Upper lobe of left lung (tissue), 6 donors: ENCODE results near the gene PRLH. TPM values are rescaled to one million over a fixed set of nuclear protein-coding genes. Genes with fewer than 3 reads are reported as not detected.
A peak's percentile ranks its signal among the peaks of the same experiment; 100 is the strongest.

ENCODE experiments used
- ATAC-seq, 2 donors: fragments of 200-7000 bp; cut with Tn5 transposase; one replicate each; pipeline ENCODE4 v1.9.1; 2022; ENCODE audit warnings: mild to moderate bottlenecking in 2 of 2, moderate library complexity in 2 of 2; ENCODE audit not compliant: low FRiP score in 2 of 2
- DNase-seq, 2 donors: peaks; one replicate each; pipeline ENCODE4 v3.0.0-alpha.2; 2019 to 2020
- H3K27ac ChIP-seq, 4 donors: fragments of 200-600 bp; sonication (generic); one replicate each; pipeline ENCODE4 v1.5.1; 2016 to 2019
- H3K27me3 ChIP-seq, 4 donors: fragments of 200-600 bp; sonication (generic); one replicate each; pipeline ENCODE4 v1.5.1; 2017 to 2019
- H3K36me3 ChIP-seq, 4 donors: fragments of 200-600 bp; sonication (generic); one replicate each; pipeline ENCODE4 v1.5.1; 2016 to 2019
- H3K4me1 ChIP-seq, 4 donors: fragments of 200-600 bp; sonication (generic); one replicate each; pipeline ENCODE4 v1.5.1; 2018 to 2019
- H3K4me3 ChIP-seq, 4 donors: fragments of 200-600 bp; sonication (generic); one replicate each; pipeline ENCODE4 v1.5.1; 2017 to 2019; ENCODE audit warnings: mild to moderate bottlenecking in 2 of 4, moderate library complexity in 1 of 4
- H3K9me3 ChIP-seq, 4 donors: fragments of 200-600 bp; sonication (generic); one replicate each; pipeline ENCODE4 v1.5.1; 2018 to 2019
- CTCF ChIP-seq, 6 experiments: fragments of 450-650 bp in 4 of 6; fragments of 200-600 bp in 2 of 6; sonication (generic) in 2 of 6; IDR thresholded peaks; one replicate each; pipeline ENCODE4 v1.5.1; 2016 to 2019; ENCODE audit warnings: antibody characterized with exemption in 6 of 6
- EP300 ChIP-seq, 4 donors: sonication (generic); formaldehyde crosslinking; IDR thresholded peaks; one replicate each; pipeline ENCODE4 v1.5.1; 2017; ENCODE audit warnings: antibody characterized with exemption in 4 of 4, control low read depth in 2 of 4
- POLR2A ChIP-seq, 4 donors: fragments of 450-650 bp; IDR thresholded peaks; one replicate each; pipeline ENCODE4 v1.5.1; 2016 to 2017; ENCODE audit warnings: antibody characterized with exemption in 4 of 4, mild to moderate bottlenecking in 2 of 4
- POLR2AphosphoS5 ChIP-seq, 2 donors: sonication (generic); formaldehyde crosslinking; IDR thresholded peaks; one replicate each; pipeline ENCODE4 v1.5.1; 2017; ENCODE audit warnings: antibody characterized with exemption in 2 of 2
- WGBS, 2 donors: methylation state at CpG; one replicate each; pipeline ENCODE4 v1.1.5; 2017 to 2018; 5-methylcytosine and 5-hydroxymethylcytosine counted together
- total RNA-seq, 6 donors: library from RNA; depleted of rRNA in 4 of 6; stranded (reverse); fragments of >200 nt in 4 of 6; gene quantifications; one replicate each; pipeline versions ENCODE4 v1.1.0 to v1.2.1, GENCODE V29; 2016 to 2021
- donor health status: DM: no; HTN: no; CAD: no; lungs with moderate emphysema.
- donor health status: DM: no; HTN: yes; CAD: no; lungs with severe emphysema.

PRLH gene
- total RNA-seq, 6 donors from 2014 or later: not detected

- Histone ChIP-seq H3K9me3 (no peaks in the 10 kb centered on the region), H3K27me3 (no peaks in the 10 kb centered on the region), H3K36me3 (peaks cover 0 to 26% (median 2%) of the 10 kb centered on the region in 4 donors), H3K4me3 (no peak overlapping the region), H3K27ac (no peak overlapping the region), H3K4me1 (no peaks in the 10 kb centered on the region)
- no peak for ATAC-seq
- 94 to 100% methylated on average over 6 of the region's 6 CpGs for WGBS, 2 donors
- DNase-seq: no peak
- TF ChIP-seq POLR2AphosphoS5 (IDR thresholded peaks at IDR 0.05): no peak
- no peak for TF ChIP-seq EP300 (IDR thresholded peaks at IDR 0.05)
- TF ChIP-seq CTCF (IDR thresholded peaks at IDR 0.05): no peak
- no peak for TF ChIP-seq POLR2A (IDR thresholded peaks at IDR 0.05)
Measured at GRCh38 chr2:237520290-237520689, 46.1 kb upstream of the PRLH start.

- TF ChIP-seq EP300 (IDR thresholded peaks at IDR 0.05): no peak
- TF ChIP-seq POLR2A (IDR thresholded peaks at IDR 0.05): no peak
- TF ChIP-seq POLR2AphosphoS5 (IDR thresholded peaks at IDR 0.05): no peak
- TF ChIP-seq CTCF (IDR thresholded peaks at IDR 0.05): no peak
- Histone ChIP-seq H3K27me3 (no peaks in the 10 kb centered on the region), H3K4me1 (no peaks in the 10 kb centered on the region), H3K4me3 (no peak overlapping the region), H3K36me3 (peaks cover 3 to 35% (median 6%) of the 10 kb centered on the region in 4 donors), H3K27ac (no peak overlapping the region), H3K9me3 (no peaks in the 10 kb centered on the region)
- 76 to 100% methylated on average over 1 to 6 of the region's 6 CpGs for WGBS, 2 donors
- no peak for DNase-seq
- ATAC-seq: peak in 1 of 2 donors; percentile 30
Measured at GRCh38 chr2:237524631-237525030, 41.7 kb upstream of the PRLH start.

GRCh38 chr2:237525559-237526157 is 40.7 kb upstream of the PRLH start:
- Histone ChIP-seq H3K27ac (no peak overlapping the region), H3K4me3 (no peak overlapping the region), H3K4me1 (no peaks in the 10 kb centered on the region), H3K36me3 (peaks cover 0 to 32% (median 5%) of the 10 kb centered on the region in 4 donors), H3K9me3 (no peaks in the 10 kb centered on the region), H3K27me3 (no peaks in the 10 kb centered on the region)
- no peak for TF ChIP-seq CTCF (IDR thresholded peaks at IDR 0.05)
- TF ChIP-seq POLR2AphosphoS5 (IDR thresholded peaks at IDR 0.05): no peak
- no peak for TF ChIP-seq POLR2A (IDR thresholded peaks at IDR 0.05)
- no peak for TF ChIP-seq EP300 (IDR thresholded peaks at IDR 0.05)
- peak in 1 of 2 donors; percentile 63 for DNase-seq
- 89 to 100% methylated on average over 1 to 16 of the region's 17 CpGs for WGBS, 2 donors
- no peak for ATAC-seq

GRCh38 chr2:237527233-237527632 is 39.1 kb upstream of the PRLH start:
- no peaks in the 10 kb centered on the region for H3K9me3 ChIP-seq
- H3K4me1 ChIP-seq: no peaks in the 10 kb centered on the region
- ATAC-seq: no peak
- H3K36me3 ChIP-seq: peaks cover 0 to 35% (median 5%) of the 10 kb centered on the region in 4 donors
- H3K27me3 ChIP-seq: no peaks in the 10 kb centered on the region
- WGBS, 2 donors: 85 to 89% methylated on average over 11 of the region's 11 CpGs
- H3K27ac ChIP-seq: no peak overlapping the region
- no peak overlapping the region for H3K4me3 ChIP-seq
- DNase-seq: no peak
- no peak for TF ChIP-seq POLR2AphosphoS5 (IDR thresholded peaks at IDR 0.05)
- no peak for TF ChIP-seq EP300 (IDR thresholded peaks at IDR 0.05)
- TF ChIP-seq CTCF (IDR thresholded peaks at IDR 0.05): no peak
- no peak for TF ChIP-seq POLR2A (IDR thresholded peaks at IDR 0.05)

GRCh38 chr2:237527766-237528165 is 38.6 kb upstream of the PRLH start:
- Histone ChIP-seq H3K9me3 (no peaks in the 10 kb centered on the region), H3K36me3 (peaks cover 0 to 35% (median 5%) of the 10 kb centered on the region in 4 donors), H3K4me1 (no peaks in the 10 kb centered on the region), H3K27me3 (no peaks in the 10 kb centered on the region), H3K27ac (no peak overlapping the region), H3K4me3 (no peak overlapping the region)
- ATAC-seq (no peak), DNase-seq (no peak)
- WGBS, 2 donors: 92 to 96% methylated on average over 5 of the region's 5 CpGs
- TF ChIP-seq POLR2A (IDR thresholded peaks at IDR 0.05) (no peak), POLR2AphosphoS5 (IDR thresholded peaks at IDR 0.05) (no peak), CTCF (IDR thresholded peaks at IDR 0.05) (no peak), EP300 (IDR thresholded peaks at IDR 0.05) (no peak)
